ENCODE results near the gene BMP6.

GRCh38 chr6:7886132-7886531, 160.2 kb downstream of the BMP6 start:
- TF ChIP-seq CTCF (conservative IDR thresholded peaks at IDR 0.05; ENCODE audit: low read depth, low read length) = no peak
- no peak for TF ChIP-seq EZH2 (IDR thresholded peaks at IDR 0.05; ENCODE audit: borderline replicate concordance, low read depth, low read length, poor library complexity, severe bottlenecking)
